CD14-positive monocyte (primary cell): Measurements from ENCODE around the gene S1PR4. TPM values are rescaled to one million over a fixed set of nuclear protein-coding genes. Genes with fewer than 3 reads are reported as not detected.
A peak's percentile ranks its signal among the peaks of the same experiment; 100 is the strongest.
"Not testable (repeated sequence)": the region's sequence is repeated elsewhere in the genome, so short reads cannot be mapped to it uniquely, and the experiment has no call there.

Experiments used
- DNase-seq, 3 donors: peaks; one replicate each; pipeline ENCODE4 v3.0.0-alpha.2; 2011 to 2022
- H2AFZ ChIP-seq: 2 replicates; pipeline ENCODE4 v1.6.0; 2012; ENCODE audit warnings: mild to moderate bottlenecking, low read depth, low read length, inconsistent platforms; ENCODE audit not compliant: insufficient read depth, poor library complexity, severe bottlenecking
- H3K27ac ChIP-seq, 2 donors: 1 replicate in 1 of 2; 2 replicates in 1 of 2; pipeline ENCODE4 v1.5.1; 2012 to 2013; ENCODE audit warnings: low read length in 2 of 2, control low read depth in 1 of 2, inconsistent platforms in 1 of 2, low read depth in 1 of 2, mild to moderate bottlenecking in 1 of 2
- H3K27me3 ChIP-seq, 2 donors: one replicate each; pipeline versions ENCODE4 v1.6.0 to v1.6.1; 2011 to 2013; ENCODE audit warnings: low read length in 2 of 2; ENCODE audit not compliant: control insufficient read depth in 2 of 2, insufficient read depth in 2 of 2
- H3K36me3 ChIP-seq, 2 donors: replicated peaks in 1 of 2; 1 replicate in 1 of 2; 2 replicates in 1 of 2; pipeline versions ENCODE4 v1.5.1 to v1.6.1; 2012 to 2013; ENCODE audit warnings: low read length in 2 of 2, control low read depth in 1 of 2, inconsistent platforms in 1 of 2, mild to moderate bottlenecking in 1 of 2; ENCODE audit not compliant: insufficient read depth in 2 of 2, control insufficient read depth in 1 of 2
- H3K4me1 ChIP-seq, 2 donors: 1 replicate in 1 of 2; 2 replicates in 1 of 2; pipeline versions ENCODE4 v1.5.1 to v1.6.1; 2012 to 2013; ENCODE audit warnings: low read length in 2 of 2, control low read depth in 1 of 2, inconsistent platforms in 1 of 2, mild to moderate bottlenecking in 1 of 2, moderate library complexity in 1 of 2; ENCODE audit not compliant: insufficient read depth in 2 of 2, control insufficient read depth in 1 of 2
- H3K4me2 ChIP-seq: replicated peaks from 2 replicates; pipeline ENCODE3; 2012; ENCODE audit warnings: low read length, moderate library complexity, mild to moderate bottlenecking; ENCODE audit not compliant: poor library complexity, severe bottlenecking; ENCODE audit errors: extremely low read depth
- H3K4me3 ChIP-seq, 3 experiments: fragments of 200-600 bp in 1 of 3; sonication (generic) in 1 of 3; replicated peaks in 1 of 3; 1 replicate in 2 of 3; 2 replicates in 1 of 3; pipeline ENCODE4 v1.5.1; 2011 to 2013; ENCODE audit warnings: low read length in 3 of 3, mild to moderate bottlenecking in 3 of 3, control low read depth in 2 of 3, low read depth in 2 of 3, inconsistent platforms in 1 of 3, moderate library complexity in 1 of 3
- H3K79me2 ChIP-seq: 2 replicates; pipeline ENCODE4 v1.6.0; 2012; ENCODE audit warnings: mild to moderate bottlenecking, control low read depth, inconsistent platforms, low read length, moderate library complexity; ENCODE audit not compliant: insufficient read depth
- H3K9ac ChIP-seq: 2 replicates; pipeline ENCODE4 v1.6.0; 2017; ENCODE audit warnings: low read length, mild to moderate bottlenecking; ENCODE audit not compliant: insufficient read depth, poor library complexity, severe bottlenecking
- H3K9me3 ChIP-seq, 2 donors: replicated peaks in 1 of 2; 1 replicate in 1 of 2; 2 replicates in 1 of 2; pipeline versions ENCODE4 v1.5.1 to v1.6.1; 2012 to 2013; ENCODE audit warnings: low read length in 2 of 2, control low read depth in 1 of 2; ENCODE audit not compliant: control insufficient read depth in 1 of 2, insufficient read depth in 1 of 2
- H4K20me1 ChIP-seq: 2 replicates; pipeline ENCODE4 v1.6.0; 2012; ENCODE audit warnings: mild to moderate bottlenecking, low read length, control low read depth, moderate library complexity; ENCODE audit not compliant: insufficient read depth
- H3K27ac Mint-ChIP-seq, 7 donors: one replicate each; pipeline ENCODE4 v1.8.0; 2020; ENCODE audit warnings: mild to moderate bottlenecking in 7 of 7, mixed read lengths in 7 of 7, moderate library complexity in 6 of 7, inconsistent platforms in 2 of 7
- H3K27me3 Mint-ChIP-seq, 3 donors: one replicate each; pipeline ENCODE4 v1.8.0; 2021 to 2022; ENCODE audit warnings: low read depth in 3 of 3, mild to moderate bottlenecking in 3 of 3, mixed read lengths in 3 of 3, moderate library complexity in 3 of 3, inconsistent platforms in 1 of 3
- H3K36me3 Mint-ChIP-seq, 2 donors: one replicate each; pipeline ENCODE4 v1.8.0; 2020; ENCODE audit warnings: mixed read lengths in 2 of 2, inconsistent platforms in 1 of 2, mild to moderate bottlenecking in 1 of 2
- H3K4me1 Mint-ChIP-seq: one replicate; pipeline ENCODE4 v1.8.0; 2020; ENCODE audit warnings: mild to moderate bottlenecking, mixed read lengths
- H3K4me3 Mint-ChIP-seq, 2 donors: one replicate each; pipeline ENCODE4 v1.8.0; 2020; ENCODE audit warnings: mild to moderate bottlenecking in 2 of 2, mixed read lengths in 2 of 2, moderate library complexity in 1 of 2
- H3K9me3 Mint-ChIP-seq, 7 donors: one replicate each; pipeline ENCODE4 v1.8.0; 2020 to 2022; ENCODE audit warnings: mixed read lengths in 7 of 7, mild to moderate bottlenecking in 6 of 7, moderate library complexity in 6 of 7, inconsistent platforms in 2 of 7
- WGBS: methylation state at CpG from one replicate; pipeline ENCODE4 v1.1.5; 2013; ENCODE audit warnings: missing lambda C conversion rate; ENCODE audit not compliant: insufficient coverage; 5-methylcytosine and 5-hydroxymethylcytosine counted together
- intact Hi-C, 2 donors: fragments of 100-400 bp; cut with micrococcal nuclease; formaldehyde crosslinking; loops; one replicate each; pipeline versions ENCODE4 v1.15.0 to v1.15.1; 2023
- polyA plus RNA-seq, 3 donors: library from polyadenylated mRNA; depleted of rRNA in 1 of 3; unstranded in 2 of 3; stranded (reverse) in 1 of 3; fragments of 300-500 nt in 2 of 3; fragments of >200 nt in 1 of 3; fragmentation: Illumina TruSeq in 2 of 3; gene quantifications; 1 replicate in 2 of 3; 2 replicates in 1 of 3; pipeline ENCODE4 v1.2.3, GENCODE V29; 2012 to 2021
- TF ChIP-seq, protein P1 (sequence below): fragments of 200-600 bp; IDR thresholded peaks from one replicate; pipeline ENCODE4 v1.8.0; 2022; ENCODE audit warnings: antibody characterized with exemption, mild to moderate bottlenecking

The S1PR4 gene
- polyA plus RNA-seq, 3 donors, result 28.5 to 131 (median 105) TPM

DNA sequence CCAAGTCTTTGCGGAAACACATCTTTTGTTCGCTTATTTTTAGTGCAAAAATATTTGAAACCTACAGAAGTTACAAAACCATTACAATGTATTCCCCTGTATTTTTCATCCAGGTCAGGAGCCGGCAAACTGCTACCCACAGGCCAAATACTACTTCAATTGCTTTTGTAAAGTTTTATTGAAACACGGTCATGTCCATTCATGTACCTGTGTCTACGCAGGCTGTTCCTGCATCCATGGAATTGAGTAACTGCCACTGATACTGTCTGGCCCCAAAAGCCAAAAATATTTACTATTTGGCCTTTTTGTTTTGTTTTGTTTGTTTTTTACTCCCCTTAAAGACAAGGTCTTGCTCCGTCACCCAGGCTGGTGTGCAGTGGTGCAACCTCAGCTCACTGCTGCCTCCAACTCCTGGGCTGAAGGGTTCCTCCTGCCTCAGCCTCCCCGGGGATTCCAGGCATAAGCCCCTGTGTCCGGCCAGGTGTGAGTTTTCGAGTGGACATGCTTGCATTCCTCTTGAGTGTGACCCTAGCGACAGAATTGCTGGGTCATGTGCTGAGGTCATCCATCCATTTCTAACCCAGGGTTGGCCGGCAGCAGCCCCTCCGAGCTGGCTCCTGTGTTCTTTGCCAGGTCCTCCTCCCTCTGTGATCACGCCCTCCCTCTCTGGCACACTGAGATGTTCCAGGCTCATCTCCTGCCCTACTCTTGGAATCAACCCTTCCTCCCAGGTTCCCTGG, 10.9 kb upstream of the S1PR4 start:
- Histone ChIP-seq H3K4me2 (no peak overlapping the region), H3K27ac (no peak overlapping the region), H2AFZ (no peak overlapping the region), H4K20me1 (no peaks in the 10 kb centered on the region), H3K4me1 (peaks cover 73 to 89% of the 10 kb centered on the region in 2 donors), H3K4me3 (no peak overlapping the region), H3K9ac (no peak overlapping the region), H3K36me3 (peaks cover 10 to 14% of the 10 kb centered on the region in 2 donors), H3K9me3 (no peaks in the 10 kb centered on the region), H3K79me2 (peaks cover 28% of the 10 kb centered on the region), H3K27me3 (no peaks in the 10 kb centered on the region)
- no peak for DNase-seq
- intact Hi-C loops, result no loop called here
- peaks cover 83% of the 10 kb centered on the region for H3K4me1 Mint-ChIP-seq
- peak overlapping the region in 5 of 7 donors; percentile 30 to 100 (median 72) for H3K27ac Mint-ChIP-seq
- H3K27me3 Mint-ChIP-seq, result peaks cover 0 to 5% (median 2%) of the 10 kb centered on the region in 3 donors
- H3K9me3 Mint-ChIP-seq, result no peaks in the 10 kb centered on the region
- no peak overlapping the region for H3K4me3 Mint-ChIP-seq
- TF ChIP-seq, protein P1, sequence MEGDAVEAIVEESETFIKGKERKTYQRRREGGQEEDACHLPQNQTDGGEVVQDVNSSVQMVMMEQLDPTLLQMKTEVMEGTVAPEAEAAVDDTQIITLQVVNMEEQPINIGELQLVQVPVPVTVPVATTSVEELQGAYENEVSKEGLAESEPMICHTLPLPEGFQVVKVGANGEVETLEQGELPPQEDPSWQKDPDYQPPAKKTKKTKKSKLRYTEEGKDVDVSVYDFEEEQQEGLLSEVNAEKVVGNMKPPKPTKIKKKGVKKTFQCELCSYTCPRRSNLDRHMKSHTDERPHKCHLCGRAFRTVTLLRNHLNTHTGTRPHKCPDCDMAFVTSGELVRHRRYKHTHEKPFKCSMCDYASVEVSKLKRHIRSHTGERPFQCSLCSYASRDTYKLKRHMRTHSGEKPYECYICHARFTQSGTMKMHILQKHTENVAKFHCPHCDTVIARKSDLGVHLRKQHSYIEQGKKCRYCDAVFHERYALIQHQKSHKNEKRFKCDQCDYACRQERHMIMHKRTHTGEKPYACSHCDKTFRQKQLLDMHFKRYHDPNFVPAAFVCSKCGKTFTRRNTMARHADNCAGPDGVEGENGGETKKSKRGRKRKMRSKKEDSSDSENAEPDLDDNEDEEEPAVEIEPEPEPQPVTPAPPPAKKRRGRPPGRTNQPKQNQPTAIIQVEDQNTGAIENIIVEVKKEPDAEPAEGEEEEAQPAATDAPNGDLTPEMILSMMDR, result no peak
- 93% methylated on average over 11 of the region's 13 CpGs for whole genome bisulfite sequencing
- peaks cover 20 to 30% of the 10 kb centered on the region in 2 donors for H3K36me3 Mint-ChIP-seq

DNA sequence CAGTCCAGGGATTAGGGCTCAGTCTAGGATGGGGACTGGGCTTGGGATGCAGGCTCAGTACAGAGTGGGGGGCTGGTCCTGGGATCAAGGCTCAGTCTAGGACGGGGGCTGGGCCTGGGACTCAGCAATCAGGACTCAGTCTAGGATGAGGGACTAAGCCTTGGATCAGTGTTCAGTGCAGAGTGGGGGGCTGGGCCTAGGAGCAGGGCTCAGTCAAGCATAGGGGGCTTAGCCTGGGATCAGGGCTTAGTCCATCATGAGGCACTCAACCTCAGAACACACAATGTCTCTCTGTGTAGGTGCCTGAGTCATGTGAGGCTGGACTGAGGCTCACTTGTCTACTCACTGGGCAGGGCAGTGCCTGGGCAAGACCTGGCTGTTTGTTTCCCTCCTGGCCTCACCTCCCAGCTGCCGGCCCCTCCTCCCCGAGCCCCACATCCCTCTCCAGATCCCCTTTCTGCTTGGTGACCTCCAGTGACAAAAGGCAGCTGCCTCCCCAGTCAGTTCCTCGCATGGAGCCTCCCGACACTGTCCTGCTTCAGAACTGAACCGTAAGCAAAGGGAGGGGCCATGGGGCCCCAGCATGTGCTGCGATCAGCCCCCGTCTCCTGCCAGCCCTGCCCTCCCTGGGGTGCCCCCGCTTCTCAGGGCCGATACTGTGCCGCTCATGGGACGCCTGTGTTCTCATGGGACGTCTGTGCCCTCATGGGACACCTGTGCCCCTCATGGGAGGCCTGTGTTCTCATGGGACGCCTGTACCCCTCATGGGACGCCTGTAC, 6.5 kb upstream of the S1PR4 start:
- intact Hi-C loops, result no loop called here
- H3K9ac ChIP-seq, result no peak overlapping the region
- peaks cover 4% of the 10 kb centered on the region for H4K20me1 ChIP-seq
- peak overlapping the region in 1 of 2 donors; percentile 17 for H3K27ac ChIP-seq
- H3K79me2 ChIP-seq, result peaks cover 23% of the 10 kb centered on the region
- 82% methylated on average over 15 of the region's 15 CpGs for WGBS
- Mint-ChIP-seq H3K36me3 (peaks cover 11 to 14% of the 10 kb centered on the region in 2 donors), H3K9me3 (peaks cover 0 to 3% (median 0%) of the 10 kb centered on the region in 7 donors), H3K4me1 (peaks cover 56% of the 10 kb centered on the region), H3K4me3 (no peak overlapping the region), H3K27me3 (peaks cover 0 to 8% (median 0%) of the 10 kb centered on the region in 3 donors), H3K27ac (peak overlapping the region in 6 of 7 donors; percentile 3 to 63 (median 42))
- no peak overlapping the region for H2AFZ ChIP-seq
- no peak overlapping the region for H3K4me3 ChIP-seq
- TF ChIP-seq, protein P1, result no peak
- no peak overlapping the region for H3K4me2 ChIP-seq
- H3K4me1 ChIP-seq, result peaks cover 48 to 63% of the 10 kb centered on the region in 2 donors
- H3K36me3 ChIP-seq, result no peaks in the 10 kb centered on the region
- H3K27me3 ChIP-seq, result no peaks in the 10 kb centered on the region
- H3K9me3 ChIP-seq, result no peaks in the 10 kb centered on the region
- DNase-seq, result no peak

DNA sequence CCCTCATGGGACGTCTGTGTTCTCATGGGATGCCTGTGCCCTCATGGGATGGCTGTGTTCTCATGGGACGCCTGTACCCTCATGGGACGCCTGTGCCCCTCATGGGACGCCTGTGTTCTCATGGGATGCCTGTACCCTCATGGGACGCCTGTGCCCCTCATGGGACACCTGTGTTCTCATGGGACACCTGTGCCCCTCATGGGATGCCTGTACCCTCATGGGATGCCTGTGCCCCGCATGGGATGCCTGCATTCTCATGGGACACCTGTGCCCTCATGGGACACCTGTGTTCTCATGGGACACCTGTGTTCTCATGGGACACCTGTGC, 5.9 kb upstream of the S1PR4 start:
- H3K36me3 ChIP-seq, intact Hi-C loops, H2AFZ ChIP-seq, H3K4me2 ChIP-seq, H3K9me3 ChIP-seq, DNase-seq, H3K27me3 ChIP-seq, H3K4me3 ChIP-seq, H3K27ac ChIP-seq, H3K9me3 Mint-ChIP-seq, H4K20me1 ChIP-seq, H3K27me3 Mint-ChIP-seq, H3K4me3 Mint-ChIP-seq, H3K9ac ChIP-seq: not testable (repeated sequence)
- Histone ChIP-seq H3K4me1 (peaks cover 53 to 64% of the 10 kb centered on the region in 2 donors), H3K79me2 (peaks cover 28% of the 10 kb centered on the region)
- Mint-ChIP-seq H3K27ac (peak overlapping the region in 3 of 7 donors; percentile 3 to 50 (median 30)), H3K36me3 (peaks cover 9 to 14% of the 10 kb centered on the region in 2 donors), H3K4me1 (peaks cover 56% of the 10 kb centered on the region)
- 87% methylated on average over 6 of the region's 6 CpGs for WGBS
